GM06990 (cell line): ENCODE results near the gene MAP4K2.

Source experiments
- DNase-seq: peaks from one replicate; pipeline ENCODE4 v3.0.0-alpha.2; 2011; ENCODE audit not compliant: insufficient read length; ENCODE audit errors: extremely low read depth
- H3K27me3 ChIP-seq: replicated peaks from 2 replicates; pipeline ENCODE4 v1.6.0; 2011; ENCODE audit warnings: low read length; ENCODE audit not compliant: control insufficient read depth, insufficient read depth
- H3K36me3 ChIP-seq: 2 replicates; pipeline ENCODE4 v1.5.1; 2011; ENCODE audit warnings: low read length; ENCODE audit not compliant: control insufficient read depth, insufficient read depth
- H3K4me3 ChIP-seq: replicated peaks from 2 replicates; pipeline ENCODE4 v1.5.1; 2011; ENCODE audit warnings: low read depth, mild to moderate bottlenecking, control low read depth, low read length
- CTCF ChIP-seq: IDR thresholded peaks from 2 replicates; pipeline ENCODE4 v1.5.1; 2011; ENCODE audit warnings: low read length, control low read depth, mild to moderate bottlenecking, inconsistent platforms; ENCODE audit not compliant: insufficient read depth, poor library complexity, severe bottlenecking

Gene MAP4K2

GRCh38 chr11:64802370-64803157 is 450 bp downstream of the MAP4K2 start:
- peak overlapping the region; percentile 84 for H3K4me3 ChIP-seq
- peaks cover 11% of the 10 kb centered on the region for H3K36me3 ChIP-seq
- DNase-seq: peak; percentile 62
- no peak for TF ChIP-seq CTCF
- H3K27me3 ChIP-seq: no peaks in the 10 kb centered on the region

GRCh38 chr11:64801561-64802369 is 1.2 kb downstream of the MAP4K2 start:
- H3K4me3 ChIP-seq: peak overlapping the region; percentile 84
- DNase-seq: no peak
- H3K27me3 ChIP-seq: no peaks in the 10 kb centered on the region
- H3K36me3 ChIP-seq: peaks cover 13% of the 10 kb centered on the region
- TF ChIP-seq CTCF: no peak

- TF ChIP-seq CTCF: no peak
- peaks cover 18% of the 10 kb centered on the region for H3K36me3 ChIP-seq
Observed at GRCh38 chr11:64801158-64801464, 1.9 kb downstream of the MAP4K2 start.

GRCh38 chr11:64800303-64801157 is 2.5 kb downstream of the MAP4K2 start:
- no peaks in the 10 kb centered on the region for H3K27me3 ChIP-seq
- H3K36me3 ChIP-seq: peaks cover 22% of the 10 kb centered on the region
- no peak for DNase-seq
- no peak for TF ChIP-seq CTCF
- H3K4me3 ChIP-seq: no peak overlapping the region

More at GRCh38 chr11:64801158-64801464, 1.9 kb downstream of the MAP4K2 start:
- DNase-seq: peak; percentile 41
- Histone ChIP-seq H3K4me3 (peak overlapping the region; percentile 84), H3K27me3 (no peaks in the 10 kb centered on the region)

DNA sequence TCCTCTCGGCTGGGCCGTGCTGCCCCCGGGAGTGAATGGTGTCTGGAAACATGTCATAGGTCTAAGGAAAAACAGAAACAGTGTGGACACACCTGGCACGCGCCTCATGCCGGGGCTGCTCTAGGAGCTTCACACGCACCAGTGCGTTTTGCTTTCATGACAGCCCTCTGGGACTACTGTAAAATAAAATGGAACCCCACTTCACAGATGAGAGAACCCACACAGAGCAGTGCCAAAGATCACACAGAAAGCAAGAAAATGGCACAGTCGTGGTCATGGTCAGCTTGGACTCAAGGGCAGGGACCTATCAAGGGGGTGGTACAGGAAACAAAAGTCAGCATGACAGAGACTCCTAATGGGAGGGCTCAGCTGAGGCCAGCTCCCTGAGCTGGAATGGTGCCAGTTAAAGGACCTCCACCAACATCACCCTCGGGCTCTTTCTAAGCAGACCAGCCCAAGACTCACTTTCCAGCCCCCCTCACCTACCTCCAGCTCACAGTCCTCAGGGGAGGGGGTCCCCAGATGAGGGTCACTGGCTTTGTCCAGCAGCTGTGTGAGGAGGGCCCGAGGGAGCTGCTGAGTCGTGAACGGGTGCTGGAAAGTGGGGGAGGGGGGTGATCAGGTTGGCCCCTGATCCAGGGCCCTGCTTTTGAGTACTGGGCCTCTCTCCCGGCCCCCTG is 3.3 kb downstream of the MAP4K2 start:
- Histone ChIP-seq H3K4me3 (no peak overlapping the region), H3K36me3 (peaks cover 22% of the 10 kb centered on the region), H3K27me3 (no peaks in the 10 kb centered on the region)
- no peak for TF ChIP-seq CTCF
- peak; percentile 46 for DNase-seq
